Measurements from ENCODE around the gene CERCAM.

DNA sequence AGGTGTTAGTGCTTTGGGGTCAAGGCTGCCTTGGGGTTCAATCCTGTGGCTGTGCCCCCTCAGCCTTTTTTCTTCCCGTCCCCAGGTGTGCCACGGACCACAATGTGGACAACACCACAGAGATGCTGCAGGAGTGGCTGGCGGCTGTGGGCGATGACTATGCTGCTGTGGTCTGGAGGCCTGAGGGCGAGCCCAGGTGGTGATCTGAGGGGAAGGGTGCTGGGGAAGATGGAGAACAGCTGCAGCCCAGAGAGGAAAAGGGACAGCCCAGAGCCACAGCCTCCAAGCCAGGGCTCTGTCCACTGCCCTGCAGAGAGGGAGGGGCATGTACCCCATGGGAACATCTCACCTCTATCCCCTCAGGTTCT, 2.1 kb downstream of the CERCAM start:
- TF ChIP-seq NR3C1 (IDR thresholded peaks at IDR 0.05): no peak
- TF ChIP-seq FOSL2 (IDR thresholded peaks at IDR 0.05): no peak
- TF ChIP-seq FOSL2 (CRISPR knock-in tag; IDR thresholded peaks at IDR 0.05): no peak
- no peak for TF ChIP-seq CBX8 (IDR thresholded peaks at IDR 0.05)
- no peak for TF ChIP-seq JUN (IDR thresholded peaks at IDR 0.05)
- no peak for TF ChIP-seq CTCF (IDR thresholded peaks at IDR 0.05)
- TF ChIP-seq ZSCAN20 (CRISPR knock-in tag; IDR thresholded peaks at IDR 0.05): no peak
- no peak for TF ChIP-seq POLR2A (IDR thresholded peaks at IDR 0.05; ENCODE audit: low read length)
- TF ChIP-seq CHD4 (IDR thresholded peaks at IDR 0.05; ENCODE audit: borderline replicate concordance): no peak
- TF ChIP-seq, protein P1, sequence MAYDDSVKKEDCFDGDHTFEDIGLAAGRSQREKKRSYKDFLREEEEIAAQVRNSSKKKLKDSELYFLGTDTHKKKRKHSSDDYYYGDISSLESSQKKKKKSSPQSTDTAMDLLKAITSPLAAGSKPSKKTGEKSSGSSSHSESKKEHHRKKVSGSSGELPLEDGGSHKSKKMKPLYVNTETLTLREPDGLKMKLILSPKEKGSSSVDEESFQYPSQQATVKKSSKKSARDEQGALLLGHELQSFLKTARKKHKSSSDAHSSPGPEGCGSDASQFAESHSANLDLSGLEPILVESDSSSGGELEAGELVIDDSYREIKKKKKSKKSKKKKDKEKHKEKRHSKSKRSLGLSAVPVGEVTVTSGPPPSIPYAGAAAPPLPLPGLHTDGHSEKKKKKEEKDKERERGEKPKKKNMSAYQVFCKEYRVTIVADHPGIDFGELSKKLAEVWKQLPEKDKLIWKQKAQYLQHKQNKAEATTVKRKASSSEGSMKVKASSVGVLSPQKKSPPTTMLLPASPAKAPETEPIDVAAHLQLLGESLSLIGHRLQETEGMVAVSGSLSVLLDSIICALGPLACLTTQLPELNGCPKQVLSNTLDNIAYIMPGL (CRISPR knock-in tag; IDR thresholded peaks at IDR 0.05; ENCODE audit: borderline replicate concordance): no peak
- no peak for TF ChIP-seq MAFK (IDR thresholded peaks at IDR 0.05; ENCODE audit: partially characterized antibody)
- TF ChIP-seq USF2 (IDR thresholded peaks at IDR 0.05): no peak
- no peak for TF ChIP-seq RFX5 (IDR thresholded peaks at IDR 0.05)
- no peak for TF ChIP-seq SMC3 (IDR thresholded peaks at IDR 0.05)
